B cell (primary cell): Measurements from ENCODE around the gene PDGFA. TPM values are rescaled to one million over a fixed set of nuclear protein-coding genes. Genes with fewer than 3 reads are reported as not detected.

Experiments
- ATAC-seq: fragments of 200-7000 bp; cut with Tn5 transposase; one replicate; pipeline ENCODE4 v1.10.0; 2021; ENCODE audit warnings: low read depth, mild to moderate bottlenecking, moderate number of reproducible peaks, moderate library complexity
- CTCF ChIA-PET: fragments of 350-600 bp; sonication (Branson Sonifier 250); formaldehyde crosslinking; loops from one replicate; lab custom pipeline; 2021; ENCODE audit warnings: antibody characterized with exemption, inconsistent platforms; lab: Charles Lee
- POLR2A ChIA-PET: fragments of 350-600 bp; sonication (Branson Sonifier 250); formaldehyde crosslinking; loops from one replicate; lab custom pipeline; 2021; ENCODE audit warnings: antibody characterized with exemption; lab: Charles Lee
- DNase-seq: peaks from one replicate; pipeline ENCODE4 v3.0.0; 2013
- H2AFZ ChIP-seq: 2 replicates; pipeline ENCODE4 v1.6.1; 2012; ENCODE audit warnings: mild to moderate bottlenecking, low read depth, low read length; ENCODE audit not compliant: insufficient read depth, poor library complexity, severe bottlenecking
- H3K27ac ChIP-seq, 2 donors: 1 replicate in 1 of 2; 2 replicates in 1 of 2; pipeline ENCODE4 v1.5.1; 2012 to 2013; ENCODE audit warnings: low read length in 2 of 2, mild to moderate bottlenecking in 2 of 2, moderate library complexity in 1 of 2
- H3K27me3 ChIP-seq, 4 experiments: fragments of 200-600 bp in 1 of 4; sonication (generic) in 1 of 4; replicated peaks in 1 of 4; 1 replicate in 2 of 4; 2 replicates in 2 of 4; pipeline versions ENCODE4 v1.6.1 to v1.7.0; 2013 to 2016; ENCODE audit warnings: low read length in 3 of 4, mild to moderate bottlenecking in 2 of 4, mixed read lengths in 1 of 4, moderate library complexity in 1 of 4; ENCODE audit not compliant: insufficient read depth in 4 of 4, control insufficient read depth in 3 of 4; ENCODE audit errors: control extremely low read depth in 1 of 4
- H3K36me3 ChIP-seq, 2 experiments: replicated peaks in 1 of 2; 1 replicate in 1 of 2; 2 replicates in 1 of 2; pipeline versions ENCODE4 v1.6.1 to v1.7.1; 2013; ENCODE audit warnings: low read length in 1 of 2; ENCODE audit not compliant: insufficient read depth in 2 of 2, control insufficient read depth in 1 of 2; ENCODE audit errors: control extremely low read depth in 1 of 2, extremely low read depth in 1 of 2
- H3K4me1 ChIP-seq, 2 donors: fragments of 200-600 bp in 1 of 2; sonication (generic) in 1 of 2; 1 replicate in 1 of 2; 2 replicates in 1 of 2; pipeline versions ENCODE4 v1.5.1 to v1.6.1; 2013 to 2017; ENCODE audit warnings: low read length in 2 of 2; ENCODE audit not compliant: control insufficient read depth in 2 of 2, insufficient read depth in 2 of 2
- H3K4me2 ChIP-seq: replicated peaks from 2 replicates; pipeline ENCODE3; 2012; ENCODE audit warnings: mild to moderate bottlenecking, low read depth, low read length; ENCODE audit not compliant: poor library complexity, severe bottlenecking
- H3K4me3 ChIP-seq, 5 experiments: fragments of 200-600 bp in 1 of 5; sonication (generic) in 1 of 5; 1 replicate in 3 of 5; 2 replicates in 2 of 5; pipeline versions ENCODE4 v1.5.1 to v1.7.0; 2011 to 2016; ENCODE audit warnings: low read length in 4 of 5, mild to moderate bottlenecking in 4 of 5, low read depth in 2 of 5, control low read depth in 1 of 5, moderate library complexity in 1 of 5; ENCODE audit not compliant: insufficient read depth in 1 of 5; ENCODE audit errors: control extremely low read depth in 1 of 5, extremely low read depth in 1 of 5
- H3K79me2 ChIP-seq: fragments of 200-600 bp; sonication (generic); one replicate; pipeline ENCODE4 v1.6.0; 2016; ENCODE audit warnings: low read length; ENCODE audit not compliant: control insufficient read depth, insufficient read depth
- H3K9ac ChIP-seq: fragments of 200-600 bp; sonication (generic); 2 replicates; pipeline ENCODE4 v1.6.1; 2017; ENCODE audit warnings: mild to moderate bottlenecking, low read length, moderate library complexity
- H3K9me3 ChIP-seq, 3 donors: one replicate each; pipeline versions ENCODE4 v1.6.1 to v1.7.1; 2013; ENCODE audit warnings: low read length in 2 of 3; ENCODE audit not compliant: control insufficient read depth in 2 of 3, insufficient read depth in 1 of 3; ENCODE audit errors: control extremely low read depth in 1 of 3
- H4K20me1 ChIP-seq: 2 replicates; pipeline ENCODE4 v1.6.0; 2012; ENCODE audit warnings: mild to moderate bottlenecking, low read length; ENCODE audit not compliant: insufficient read depth, control insufficient read depth, poor library complexity, severe bottlenecking
- H3K27ac Mint-ChIP-seq: one replicate; pipeline ENCODE4 v1.8.0; 2021; ENCODE audit warnings: mixed read lengths
- H3K27me3 Mint-ChIP-seq: one replicate; pipeline ENCODE4 v1.8.0; 2021; ENCODE audit warnings: mixed read lengths
- H3K4me1 Mint-ChIP-seq: one replicate; pipeline ENCODE4 v1.8.0; 2021; ENCODE audit warnings: mixed read lengths
- H3K4me3 Mint-ChIP-seq: one replicate; pipeline ENCODE4 v1.8.0; 2021; ENCODE audit warnings: mixed read lengths
- H3K9me3 Mint-ChIP-seq: one replicate; pipeline ENCODE4 v1.8.0; 2022; ENCODE audit warnings: mixed read lengths; ENCODE audit not compliant: insufficient read depth
- CTCF ChIP-seq: fragments of 200-600 bp; IDR thresholded peaks from one replicate; pipeline ENCODE4 v1.8.0; 2022; ENCODE audit warnings: antibody characterized with exemption, mild to moderate bottlenecking
- EZH2 ChIP-seq: IDR thresholded peaks from 2 replicates; pipeline ENCODE4 v1.6.1; 2012; ENCODE audit warnings: borderline replicate concordance, low read depth, mild to moderate bottlenecking, moderate library complexity, low read length; ENCODE audit not compliant: insufficient read depth, poor library complexity, severe bottlenecking
- WGBS: methylation state at CpG from one replicate; pipeline ENCODE4 v1.1.5; 2013; ENCODE audit warnings: missing lambda C conversion rate; ENCODE audit not compliant: insufficient coverage; 5-methylcytosine and 5-hydroxymethylcytosine counted together
- intact Hi-C: fragments of 100-400 bp; cut with micrococcal nuclease; formaldehyde crosslinking; loops from one replicate; pipeline ENCODE4 v1.10.0; 2022
- polyA plus RNA-seq: library from polyadenylated mRNA; depleted of rRNA; stranded (reverse); fragments of >200 nt; gene quantifications from 2 replicates; pipeline ENCODE4 v1.2.3, GENCODE V29; 2012
- total RNA-seq, 2 donors: library from RNA; stranded (reverse); fragments of 120-200 nt in 1 of 2; gene quantifications; 1 replicate in 1 of 2; 2 replicates in 1 of 2; pipeline versions ENCODE4 v1.2.3 to v1.2.4, GENCODE V29; 2013 to 2022

The PDGFA gene
- total and polyA plus RNA-seq, 2 donors (not counting 1 experiment from before 2014, with no cell fraction given), result 0.36 to 1.5 TPM

- H3K27me3 ChIP-seq, result peaks cover 0 to 4% (median 3%) of the 10 kb centered on the region in 4 experiments
- CTCF ChIA-PET, result no interaction called here
- POLR2A ChIA-PET, result no interaction called here
Observed at GRCh38 chr7:483656-484355, 35.8 kb downstream of the PDGFA start.

More at GRCh38 chr7:483656-484355, 35.8 kb downstream of the PDGFA start:
- ATAC-seq (no peak), DNase-seq (no peak)
- Mint-ChIP-seq H3K27ac (no peak overlapping the region), H3K4me1 (no peaks in the 10 kb centered on the region), H3K4me3 (no peak overlapping the region), H3K27me3 (peaks cover 36% of the 10 kb centered on the region), H3K9me3 (peaks cover 8% of the 10 kb centered on the region)
- Histone ChIP-seq H3K79me2 (no peaks in the 10 kb centered on the region), H2AFZ (no peak overlapping the region), H4K20me1 (no peaks in the 10 kb centered on the region), H3K9ac (no peak overlapping the region), H3K27ac (no peak overlapping the region), H3K36me3 (no peaks in the 10 kb centered on the region), H3K4me2 (no peak overlapping the region), H3K4me3 (no peak overlapping the region), H3K4me1 (no peaks in the 10 kb centered on the region), H3K9me3 (no peaks in the 10 kb centered on the region)
- intact Hi-C loops, result no loop called here
- WGBS, result 96% methylated on average over 7 of the region's 10 CpGs
- TF ChIP-seq EZH2, result no peak
- TF ChIP-seq CTCF, result no peak
